OCI-LY3 (cell line): ENCODE measurements around the gene KAZN.

Experiments
- CTCF ChIP-seq: fragments of 200-600, 300-600 bp; sonication (generic); IDR thresholded peaks from 2 replicates; pipeline ENCODE4 v1.5.1; 2014; ENCODE audit warnings: antibody characterized with exemption, low read length, low read depth
- EZH2phosphoT487 ChIP-seq: fragments of 200-600 bp; shearing (Covaris generic); IDR thresholded peaks from 2 replicates; pipeline ENCODE4 v1.6.1; 2018; ENCODE audit warnings: antibody characterized with exemption, mixed run types, low read depth

DNA sequence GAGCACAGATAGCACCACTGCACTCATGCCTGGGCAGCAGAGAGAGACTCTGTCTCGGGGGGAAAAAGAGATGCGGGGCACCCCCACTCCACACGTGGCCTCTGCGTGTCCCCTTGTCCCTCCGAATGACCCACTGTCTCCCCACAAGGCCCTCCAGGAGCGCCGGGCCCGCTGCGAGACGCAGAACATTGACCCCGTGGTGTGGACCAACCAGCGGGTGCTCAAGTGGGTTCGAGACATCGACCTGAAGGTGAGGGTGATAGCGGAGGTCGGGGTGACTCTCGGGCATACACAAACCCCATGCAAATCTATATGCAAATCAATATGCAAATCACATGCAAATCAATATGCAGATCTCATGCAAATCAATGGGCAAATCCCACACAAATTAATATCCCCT, 504.7 kb downstream of the KAZN start:
- TF ChIP-seq EZH2phosphoT487 (no peak), CTCF (no peak)
